ENCODE results near the gene PREX1.
A peak's percentile ranks its signal among the peaks of the same experiment; 100 is the strongest.
"Not testable (repeated sequence)": the region's sequence is repeated elsewhere in the genome, so short reads cannot be mapped to it uniquely, and the experiment has no call there.

The PREX1 gene

DNA sequence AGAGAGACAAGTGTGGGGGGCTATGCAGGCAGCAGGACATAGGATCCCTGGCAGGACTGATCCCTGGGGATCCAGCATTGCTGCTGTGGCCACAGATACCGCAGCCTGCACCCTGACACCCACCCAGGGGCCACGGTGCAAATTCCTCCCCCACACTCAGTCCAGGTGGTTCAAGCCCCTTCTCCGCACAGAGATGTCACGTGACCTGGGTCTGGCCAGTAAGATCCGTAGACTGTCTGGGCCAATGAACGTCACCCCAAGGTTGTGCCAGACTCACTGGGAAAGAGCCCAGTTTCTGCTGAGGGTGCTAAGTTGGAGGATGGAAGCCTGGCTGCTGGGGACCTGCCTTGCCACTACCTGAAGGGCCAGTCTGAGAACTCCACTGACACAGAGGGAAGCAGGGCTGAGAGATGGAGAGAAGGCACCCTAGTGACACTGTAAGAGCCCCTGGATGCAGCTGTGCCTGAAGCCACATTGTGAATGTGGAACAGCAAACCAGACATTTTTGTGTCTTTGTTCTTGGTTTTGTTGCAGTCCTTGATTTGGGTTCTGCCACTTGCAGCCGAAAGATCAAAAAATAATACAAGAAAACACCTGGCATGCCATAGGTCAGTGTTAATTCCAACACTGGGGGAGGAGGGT lies 228.6 kb downstream of the PREX1 start:
- Histone ChIP-seq H3K4me2 (peak overlapping the region in 8 of 11 experiments; percentile 38 to 79 (median 62); a peak in 15 of 22 replicates), H4K20me1 (no peaks in the 10 kb centered on the region)

DNA sequence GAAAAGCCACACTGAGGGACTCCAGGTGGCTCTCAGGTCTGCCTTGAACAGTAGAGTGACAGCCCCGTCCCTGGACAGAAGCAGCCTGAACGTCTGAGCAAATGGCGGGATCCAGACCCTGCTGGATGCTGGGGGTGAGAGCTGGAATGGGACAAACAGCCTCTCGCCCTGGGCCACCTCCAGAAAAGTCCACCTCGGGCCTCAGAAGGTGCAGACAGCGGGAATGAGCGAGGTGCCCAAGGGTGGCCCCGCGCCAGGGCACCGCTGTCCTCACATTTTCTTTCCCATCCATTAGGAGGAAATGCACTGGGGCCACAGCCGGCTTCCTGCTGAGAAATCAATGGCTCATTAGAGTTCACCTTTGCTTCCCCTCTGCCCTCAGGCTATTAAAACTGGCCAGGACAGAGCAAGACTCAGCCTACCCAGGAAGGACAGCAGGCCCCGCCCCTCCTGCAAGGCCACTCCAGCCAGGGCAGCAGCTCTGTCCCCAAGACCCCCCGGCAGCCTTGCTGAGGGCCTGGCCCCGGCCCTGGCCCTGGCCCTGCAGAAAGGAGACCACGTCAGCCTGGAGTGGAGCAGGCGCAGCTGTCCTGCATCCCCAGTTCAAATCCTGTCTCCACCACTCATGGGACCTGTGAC lies 229.4 kb downstream of the PREX1 start:
- H3K9me3 ChIP-seq (replicated peaks in 1 of 11); H3K36me3 ChIP-seq; H3K27me3 ChIP-seq; H3K4me3 ChIP-seq; H3K9ac ChIP-seq; H4K20me1 ChIP-seq; H3K27ac ChIP-seq: not testable (repeated sequence)
- Histone ChIP-seq H3K4me2 (peak overlapping the region in 7 of 11 experiments; percentile 38 to 79 (median 65); a peak in 12 of 22 replicates), H3K4me1 (peaks cover 0 to 49% (median 37%) of the 10 kb centered on the region in 10 experiments; a peak in 15 of 20 replicates)

More for the DNA sequence above, 228.6 kb downstream of the PREX1 start:
- H3K27me3 ChIP-seq: no peaks in the 10 kb centered on the region
- H3K9me3 ChIP-seq (replicated peaks in 1 of 11): peaks cover 0 to 7% (median 0%) of the 10 kb centered on the region in 11 experiments; a peak in 3 of 22 replicates
- H3K27ac ChIP-seq: no peak overlapping the region
- H3K4me1 ChIP-seq: peaks cover 0 to 56% (median 39%) of the 10 kb centered on the region in 10 experiments; a peak in 15 of 20 replicates
- H3K4me3 ChIP-seq: no peak overlapping the region
- no peak for TF ChIP-seq Cebpa-rat (IDR thresholded peaks at IDR 0.05)
- H3K36me3 ChIP-seq: no peaks in the 10 kb centered on the region
- no peak overlapping the region for H3K9ac ChIP-seq

DNA sequence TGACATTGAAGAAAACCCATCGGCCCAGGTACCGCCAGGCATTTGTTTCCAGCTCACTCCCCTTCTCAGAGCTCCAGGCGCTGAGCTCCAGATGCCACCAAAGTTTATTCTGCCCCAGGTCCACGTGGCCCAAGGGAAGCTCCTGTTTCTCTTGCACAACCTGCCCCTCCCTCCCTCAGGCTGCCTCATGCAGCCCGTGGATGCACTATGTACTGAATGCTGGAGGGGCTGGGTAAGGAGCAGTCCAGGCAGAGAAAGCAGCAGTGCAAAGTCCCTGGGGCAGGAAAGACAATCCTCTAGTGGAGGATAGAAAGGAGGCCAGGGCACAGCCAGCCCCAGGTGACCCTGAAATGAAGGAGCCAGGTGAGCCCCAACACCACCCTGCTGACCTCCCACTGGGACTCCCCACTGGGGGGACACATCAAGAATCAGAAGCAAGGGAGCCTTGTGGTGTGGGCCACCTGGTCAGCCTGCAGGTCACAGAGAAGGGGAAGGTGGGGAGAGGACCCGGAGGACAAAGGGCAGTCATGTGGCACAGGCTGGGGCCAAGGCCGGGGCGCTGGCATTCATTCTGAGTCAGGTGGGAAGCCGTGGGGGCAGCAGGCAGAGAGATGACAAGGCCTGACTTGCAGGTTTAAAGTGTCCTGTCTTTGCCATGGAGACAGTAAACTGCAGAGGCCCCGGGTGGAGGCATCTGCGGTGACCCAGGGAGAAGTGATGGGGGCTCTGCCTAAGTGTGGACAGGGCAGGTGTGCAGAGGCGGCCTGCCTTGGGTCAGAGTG lies 230.1 kb downstream of the PREX1 start:
- no peaks in the 10 kb centered on the region for H3K36me3 ChIP-seq
- no peak for TF ChIP-seq Cebpa-rat (IDR thresholded peaks at IDR 0.05)
- H3K4me3 ChIP-seq: no peak overlapping the region
- no peak overlapping the region for H3K9ac ChIP-seq
- no peaks in the 10 kb centered on the region for H4K20me1 ChIP-seq
- H3K27ac ChIP-seq: no peak overlapping the region
- no peaks in the 10 kb centered on the region for H3K27me3 ChIP-seq
- H3K4me2 ChIP-seq: no peak overlapping the region
- peaks cover 0 to 49% (median 36%) of the 10 kb centered on the region in 10 experiments; a peak in 15 of 20 replicates for H3K4me1 ChIP-seq
- peaks cover 0 to 4% (median 0%) of the 10 kb centered on the region in 11 experiments; a peak in 3 of 22 replicates for H3K9me3 ChIP-seq (replicated peaks in 1 of 11)

DNA sequence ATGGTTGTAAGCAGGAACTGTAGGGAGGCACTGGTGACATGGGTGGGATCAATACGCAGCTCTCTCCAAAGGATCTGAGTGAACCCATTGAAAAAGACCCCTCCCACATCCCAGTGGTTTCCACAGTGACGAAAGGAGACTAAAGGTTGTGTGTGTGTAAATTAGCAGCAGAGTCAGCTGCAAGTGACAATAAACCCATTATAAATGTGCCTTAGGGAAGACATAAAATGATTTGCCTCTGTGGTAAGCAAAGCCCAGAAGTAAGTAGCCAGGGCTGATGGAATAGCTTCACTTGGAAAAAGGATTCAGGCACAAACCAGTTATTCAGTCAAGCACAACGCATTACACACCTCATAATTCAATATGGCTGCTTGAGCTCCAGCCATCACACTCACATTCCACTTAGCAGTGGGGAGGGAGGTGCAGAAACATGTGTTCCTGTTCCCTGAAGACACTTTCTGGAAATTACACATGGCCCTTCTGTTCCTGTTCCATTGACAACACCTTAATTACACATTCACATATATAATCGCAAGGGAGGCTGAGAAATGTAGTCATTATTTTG lies 231.4 kb downstream of the PREX1 start:
- H4K20me1 ChIP-seq: no peaks in the 10 kb centered on the region

DNA sequence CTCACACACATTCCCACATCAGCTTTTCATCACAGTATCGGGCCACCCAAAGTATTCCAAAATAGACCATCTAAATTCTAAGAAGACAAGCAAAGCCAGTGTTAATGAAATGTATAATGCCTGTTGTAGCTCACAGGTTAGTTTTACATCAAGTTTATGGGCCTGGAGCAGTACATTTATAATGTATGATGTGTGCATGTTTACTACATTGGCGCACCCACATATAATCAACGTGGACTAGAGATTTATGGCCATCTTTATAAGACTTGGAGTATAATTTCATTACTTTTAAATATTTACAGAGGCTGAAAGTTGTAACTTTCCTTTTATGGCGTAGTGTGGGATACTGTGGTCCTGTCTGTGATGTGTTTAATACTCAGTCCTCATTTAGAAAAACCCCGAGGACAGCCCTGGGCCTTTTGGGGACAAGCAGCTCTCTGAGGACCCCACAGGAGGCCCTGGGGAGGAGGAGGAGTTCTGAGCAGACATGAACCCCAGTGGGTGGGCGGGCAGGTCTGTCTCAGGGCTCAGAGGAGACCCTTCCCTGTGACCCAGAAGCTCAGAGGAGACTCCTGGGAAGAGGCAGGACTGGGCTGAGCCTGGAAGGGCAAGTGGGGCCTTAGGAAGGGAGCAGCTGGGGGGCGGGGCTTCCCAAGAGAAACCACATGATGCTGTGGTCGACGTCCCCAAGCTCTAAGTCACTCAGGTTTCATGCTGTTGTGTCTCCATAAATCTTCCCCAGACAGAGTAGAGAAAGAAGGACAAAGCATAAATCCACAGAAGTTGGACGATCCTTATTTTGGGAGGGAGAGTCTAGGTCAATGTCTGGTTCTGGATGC lies 232.1 kb downstream of the PREX1 start:
- no peak overlapping the region for H3K27ac ChIP-seq
- H3K9ac ChIP-seq: no peak overlapping the region
- H4K20me1 ChIP-seq: no peaks in the 10 kb centered on the region
- H3K4me1 ChIP-seq: peaks cover 0 to 36% (median 23%) of the 10 kb centered on the region in 10 experiments; a peak in 15 of 20 replicates
- 0 out of 22 replicates have a peak overlapping the region, but pooled peaks of 1 of the 11 experiments have one; percentile 7 for H3K4me2 ChIP-seq
- no peak overlapping the region for H3K4me3 ChIP-seq
- peaks cover 0 to 4% (median 0%) of the 10 kb centered on the region in 11 experiments; a peak in 2 of 22 replicates for H3K9me3 ChIP-seq (replicated peaks in 1 of 11)
- no peaks in the 10 kb centered on the region for H3K27me3 ChIP-seq
- TF ChIP-seq Cebpa-rat (IDR thresholded peaks at IDR 0.05): no peak
- H3K36me3 ChIP-seq: no peaks in the 10 kb centered on the region

More for the DNA sequence above, 231.4 kb downstream of the PREX1 start:
- H3K4me3 ChIP-seq: no peak overlapping the region
- no peaks in the 10 kb centered on the region for H3K36me3 ChIP-seq
- no peak for TF ChIP-seq Cebpa-rat (IDR thresholded peaks at IDR 0.05)
- peaks cover 0 to 4% (median 0%) of the 10 kb centered on the region in 11 experiments; a peak in 2 of 22 replicates for H3K9me3 ChIP-seq (replicated peaks in 1 of 11)
- 0 out of 22 replicates have a peak overlapping the region, but pooled peaks of 1 of the 11 experiments have one; percentile 7 for H3K4me2 ChIP-seq
- peaks cover 0 to 43% (median 30%) of the 10 kb centered on the region in 10 experiments; a peak in 15 of 20 replicates for H3K4me1 ChIP-seq
- H3K9ac ChIP-seq: no peak overlapping the region
- no peaks in the 10 kb centered on the region for H3K27me3 ChIP-seq
- H3K27ac ChIP-seq: no peak overlapping the region

DNA sequence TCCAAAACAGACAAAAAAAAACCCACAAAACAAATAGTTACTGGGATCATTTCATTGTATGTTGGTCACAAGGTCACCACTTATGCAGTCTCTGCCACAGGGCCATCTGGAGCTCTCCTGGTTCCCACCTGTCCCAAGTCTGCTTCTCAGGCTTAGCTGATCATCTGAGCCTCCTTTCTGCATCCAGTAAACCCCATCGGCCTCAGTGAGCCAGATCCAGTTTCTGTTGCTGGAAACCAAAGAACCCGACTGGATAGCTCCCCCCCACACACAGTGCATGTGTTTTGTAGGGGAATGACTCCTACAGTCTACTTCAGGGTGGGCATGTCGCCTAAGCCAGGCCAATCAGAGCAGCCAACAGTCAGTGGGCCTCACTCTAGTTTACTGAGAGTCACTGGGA lies 233.3 kb downstream of the PREX1 start:
- no peaks in the 10 kb centered on the region for H3K36me3 ChIP-seq
- no peak overlapping the region for H3K27ac ChIP-seq
- no peak overlapping the region for H3K4me2 ChIP-seq
- no peak overlapping the region for H3K9ac ChIP-seq
- no peaks in the 10 kb centered on the region for H3K27me3 ChIP-seq
- H3K4me1 ChIP-seq: peaks cover 0 to 24% (median 11%) of the 10 kb centered on the region in 10 experiments; a peak in 14 of 20 replicates
- peaks cover 0 to 4% (median 0%) of the 10 kb centered on the region in 11 experiments; a peak in 2 of 22 replicates for H3K9me3 ChIP-seq (replicated peaks in 1 of 11)
- H3K4me3 ChIP-seq: no peak overlapping the region
- no peaks in the 10 kb centered on the region for H4K20me1 ChIP-seq
- no peak for TF ChIP-seq Cebpa-rat (IDR thresholded peaks at IDR 0.05)

DNA sequence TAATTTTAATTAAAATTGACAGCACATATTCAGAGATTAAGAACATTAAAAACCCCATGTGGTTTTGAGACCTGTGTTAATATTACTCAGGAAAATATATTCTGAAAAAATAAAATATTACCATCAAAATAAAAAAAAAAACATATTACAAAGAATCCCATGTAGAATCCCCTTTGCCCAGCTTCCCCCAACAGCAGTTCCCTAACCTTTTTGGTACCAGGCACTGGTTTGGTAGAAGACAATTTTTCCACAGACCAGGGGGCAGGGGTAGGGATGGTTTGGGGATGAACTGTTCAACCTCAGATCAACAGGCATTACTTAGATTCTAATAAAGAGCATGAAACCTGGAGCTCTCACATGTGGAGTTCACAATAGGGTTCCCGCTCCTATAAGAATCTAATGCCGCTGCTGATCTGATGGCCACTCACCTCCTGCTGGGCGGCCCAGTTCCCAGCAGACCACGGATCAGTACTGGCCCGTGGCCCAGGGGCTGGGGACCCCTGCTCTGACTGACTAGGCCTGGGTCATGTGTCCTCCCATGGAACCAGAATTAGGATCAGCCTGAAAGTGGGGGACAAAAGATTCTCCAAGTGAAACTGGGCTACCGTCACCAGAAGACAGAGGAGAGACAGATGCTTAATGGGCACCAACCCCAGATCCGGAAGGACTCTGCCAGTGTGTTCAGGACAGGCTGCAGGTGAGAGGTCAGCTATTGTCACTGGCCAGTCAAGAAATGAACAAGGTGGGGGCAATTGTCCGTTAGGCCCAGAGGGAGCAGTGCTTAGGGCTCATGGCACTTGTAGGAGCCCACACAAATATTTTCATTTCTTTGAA lies 235.5 kb downstream of the PREX1 start:
- H3K27ac ChIP-seq: no peak overlapping the region
- H3K9me3 ChIP-seq (replicated peaks in 1 of 11): peaks cover 0 to 4% (median 0%) of the 10 kb centered on the region in 11 experiments; a peak in 2 of 22 replicates
- no peaks in the 10 kb centered on the region for H3K27me3 ChIP-seq
- no peak for TF ChIP-seq Cebpa-rat (IDR thresholded peaks at IDR 0.05)
- H3K36me3 ChIP-seq: no peaks in the 10 kb centered on the region
- H3K4me2 ChIP-seq: no peak overlapping the region
- no peak overlapping the region for H3K4me3 ChIP-seq
- no peak overlapping the region for H3K9ac ChIP-seq
- peaks cover 0 to 9% (median 0%) of the 10 kb centered on the region in 10 experiments; a peak in 3 of 20 replicates for H3K4me1 ChIP-seq
- H4K20me1 ChIP-seq: no peaks in the 10 kb centered on the region
